ENCODE results near the gene IRF7.

DNA sequence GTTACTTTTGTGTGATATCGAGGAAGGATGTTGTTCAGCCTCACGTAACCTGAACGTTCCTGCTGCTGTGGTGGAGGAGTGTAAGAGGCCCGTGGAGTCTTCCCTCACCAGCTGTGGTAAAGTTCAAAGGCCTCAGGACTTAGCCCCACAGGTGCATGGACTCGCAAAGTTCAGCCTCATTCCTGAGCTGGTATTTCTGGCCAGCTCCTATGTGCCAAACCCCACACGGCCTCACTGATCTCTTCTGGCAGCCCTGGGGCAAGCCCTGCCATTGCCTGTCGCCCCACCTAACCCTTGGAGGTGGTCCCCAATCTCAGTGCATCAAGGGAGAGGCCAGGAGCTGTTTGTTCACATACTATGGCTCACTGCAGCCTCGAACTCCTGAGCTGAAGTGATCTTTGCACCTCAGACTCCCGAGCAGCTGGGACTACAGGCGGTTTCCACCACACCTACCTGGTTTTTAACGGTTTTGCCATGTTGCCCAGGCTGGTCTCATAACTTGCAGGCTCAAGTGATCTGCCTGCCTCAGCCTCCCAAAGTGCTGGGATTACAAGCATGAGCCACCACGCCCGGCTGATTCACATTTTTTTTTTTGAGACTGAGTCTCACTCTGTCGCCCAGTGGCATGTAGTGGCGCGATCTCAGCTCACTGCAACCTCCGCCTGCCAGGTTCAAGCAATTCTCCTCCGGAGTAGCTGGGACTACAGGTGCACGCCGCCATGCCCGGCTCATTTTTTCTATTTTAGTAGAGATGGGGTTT is 37.3 kb downstream of the IRF7 start:
- TF ChIP-seq, protein P1, sequence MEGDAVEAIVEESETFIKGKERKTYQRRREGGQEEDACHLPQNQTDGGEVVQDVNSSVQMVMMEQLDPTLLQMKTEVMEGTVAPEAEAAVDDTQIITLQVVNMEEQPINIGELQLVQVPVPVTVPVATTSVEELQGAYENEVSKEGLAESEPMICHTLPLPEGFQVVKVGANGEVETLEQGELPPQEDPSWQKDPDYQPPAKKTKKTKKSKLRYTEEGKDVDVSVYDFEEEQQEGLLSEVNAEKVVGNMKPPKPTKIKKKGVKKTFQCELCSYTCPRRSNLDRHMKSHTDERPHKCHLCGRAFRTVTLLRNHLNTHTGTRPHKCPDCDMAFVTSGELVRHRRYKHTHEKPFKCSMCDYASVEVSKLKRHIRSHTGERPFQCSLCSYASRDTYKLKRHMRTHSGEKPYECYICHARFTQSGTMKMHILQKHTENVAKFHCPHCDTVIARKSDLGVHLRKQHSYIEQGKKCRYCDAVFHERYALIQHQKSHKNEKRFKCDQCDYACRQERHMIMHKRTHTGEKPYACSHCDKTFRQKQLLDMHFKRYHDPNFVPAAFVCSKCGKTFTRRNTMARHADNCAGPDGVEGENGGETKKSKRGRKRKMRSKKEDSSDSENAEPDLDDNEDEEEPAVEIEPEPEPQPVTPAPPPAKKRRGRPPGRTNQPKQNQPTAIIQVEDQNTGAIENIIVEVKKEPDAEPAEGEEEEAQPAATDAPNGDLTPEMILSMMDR (IDR thresholded peaks at IDR 0.05) = no peak
- no peak for TF ChIP-seq POLR2A (IDR thresholded peaks at IDR 0.05)

Data from heart left ventricle (tissue), 13 donors.